K562 (cell line): ENCODE results near the gene GFI1B. TPM values are rescaled to one million over a fixed set of nuclear protein-coding genes. Genes with fewer than 3 reads are reported as not detected.
A peak's percentile ranks its signal among the peaks of the same experiment; 100 is the strongest.

ENCODE experiments used
- BRCA1 ChIP-seq, 2 experiments: fragments of 450-650 bp in 1 of 2; sonication (generic) in 1 of 2; formaldehyde crosslinking in 1 of 2; IDR thresholded peaks; 2 replicates each; pipeline versions ENCODE4 v1.5.0 to v1.6.1; 2017 to 2020; ENCODE audit warnings: mild to moderate bottlenecking in 1 of 2, missing genetic modification reagents in 1 of 2
- DMBX1 ChIP-seq: fragments of 250-450 bp; sonication (Bioruptor Pico); IDR thresholded peaks from 2 replicates; pipeline ENCODE4 v1.8.0; 2022; ENCODE audit warnings: inconsistent platforms, mild to moderate bottlenecking, moderate library complexity, borderline replicate concordance
- E2F3 ChIP-seq: fragments of 250-450 bp; sonication (Bioruptor Pico); IDR thresholded peaks from 2 replicates; pipeline ENCODE4 v1.4.0; 2020; ENCODE audit warnings: mild to moderate bottlenecking
- HCFC1 ChIP-seq: IDR thresholded peaks from 2 replicates; pipeline ENCODE4 v1.6.1; 2012; ENCODE audit warnings: low read depth, low read length, improper control_type of control experiment
- MCM3 ChIP-seq: fragments of 450-650 bp; IDR thresholded peaks from 2 replicates; pipeline ENCODE4 v1.6.1; 2016
- NFRKB ChIP-seq: fragments of 450-650 bp; IDR thresholded peaks from 2 replicates; pipeline ENCODE4 v1.6.1; 2016; ENCODE audit warnings: low read depth
- POU5F1 ChIP-seq: fragments of 150-350 bp; IDR thresholded peaks from 2 replicates; pipeline ENCODE4 v1.6.1; 2014; ENCODE audit warnings: borderline replicate concordance, low read length, low read depth, mild to moderate bottlenecking; ENCODE audit not compliant: partially characterized antibody
- PTTG1 ChIP-seq: fragments of 450-650 bp; IDR thresholded peaks from 2 replicates; pipeline ENCODE4 v1.6.1; 2016; ENCODE audit warnings: low read depth, mild to moderate bottlenecking, missing genetic modification characterization, missing compliant biosample characterization
- RAD21 ChIP-seq, 2 experiments: fragments of 250-450 bp in 1 of 2; fragments of 450-650 bp in 1 of 2; sonication (Bioruptor Pico) in 1 of 2; formaldehyde crosslinking in 1 of 2; IDR thresholded peaks in 1 of 2; conservative IDR thresholded peaks in 1 of 2; 2 replicates each; pipeline versions ENCODE4 v1.4.0 to v1.8.0; 2020 to 2022; ENCODE audit warnings: mild to moderate bottlenecking in 2 of 2, moderate library complexity in 1 of 2
- SP1 ChIP-seq: sonication (generic); formaldehyde crosslinking; IDR thresholded peaks from 2 replicates; pipeline ENCODE4 v1.8.1; 2022; ENCODE audit warnings: mild to moderate bottlenecking, missing genetic modification reagents
- ZBTB8A ChIP-seq: fragments of 450-650 bp; IDR thresholded peaks from 2 replicates; pipeline ENCODE4 v1.6.1; 2018; ENCODE audit warnings: mild to moderate bottlenecking, moderate library complexity; ENCODE audit not compliant: partially characterized antibody
- ZC3H8 ChIP-seq: fragments of 450-650 bp; IDR thresholded peaks from 2 replicates; pipeline ENCODE4 v1.6.1; 2017
- ZNF184 ChIP-seq: sonication (generic); formaldehyde crosslinking; IDR thresholded peaks from 2 replicates; pipeline ENCODE4 v1.5.0; 2020; ENCODE audit warnings: missing genetic modification reagents
- polyA plus RNA-seq, 8 experiments: library from polyadenylated mRNA; depleted of rRNA in 4 of 8; stranded (reverse) in 5 of 8; unstranded in 3 of 8; fragments of >200 nt; fragmentation: Nextera tagmentation in 2 of 8; fragmentation: Illumina TruSeq in 1 of 8; extraction: Ambion mirVana in 2 of 8; extraction: Trizol in 1 of 8; gene quantifications; 2 replicates each; pipeline versions ENCODE4 v1.2.1 to v1.2.3, GENCODE V29; 2011 to 2014; ENCODE audit warnings: inconsistent platforms in 1 of 8, missing spikeins in 1 of 8
- total RNA-seq, 7 experiments: library from RNA; depleted of rRNA in 6 of 7; stranded (reverse); fragments of >200 nt in 6 of 7; fragmentation: Illumina TruSeq in 2 of 7; extraction: Trizol in 2 of 7; gene quantifications; 2 replicates each; pipeline versions ENCODE4 v1.2.1 to v1.2.3, GENCODE V29; 2011 to 2021; ENCODE audit warnings: low replicate concordance in 1 of 7
- TF ChIP-seq, protein P1 (sequence below), 3 experiments: fragments of 200-800 bp in 1 of 3; fragments of 250-450 bp in 1 of 3; fragments of 450-650 bp in 1 of 3; sonication (Bioruptor Pico) in 1 of 3; sonication (Bioruptor generic) in 1 of 3; formaldehyde crosslinking in 1 of 3; IDR thresholded peaks; 2 replicates each; pipeline versions ENCODE4 v1.6.1 to v1.8.0; 2016 to 2022; ENCODE audit warnings: mild to moderate bottlenecking in 2 of 3, missing genetic modification characterization in 2 of 3, missing compliant biosample characterization in 1 of 3, moderate library complexity in 1 of 3
- TF ChIP-seq, protein P2 (sequence below): sonication (generic); formaldehyde crosslinking; IDR thresholded peaks from 2 replicates; pipeline ENCODE4 v1.8.0; 2023; ENCODE audit warnings: mild to moderate bottlenecking, missing genetic modification reagents
- TF ChIP-seq, protein P3 (sequence below): fragments of 250-450 bp; sonication (Bioruptor Pico); IDR thresholded peaks from 2 replicates; pipeline ENCODE4 v1.4.0; 2020; ENCODE audit warnings: mild to moderate bottlenecking, moderate library complexity
- TF ChIP-seq, protein P4 (sequence below): sonication (generic); formaldehyde crosslinking; IDR thresholded peaks from 2 replicates; pipeline ENCODE4 v1.8.0; 2022; ENCODE audit warnings: missing genetic modification reagents, mild to moderate bottlenecking, moderate library complexity, borderline replicate concordance
- TF ChIP-seq, protein P5 (sequence below): sonication (generic); formaldehyde crosslinking; IDR thresholded peaks from 2 replicates; pipeline ENCODE4 v1.8.0; 2022; ENCODE audit warnings: mild to moderate bottlenecking, missing genetic modification reagents

Gene GFI1B
- total and polyA plus RNA-seq, 9 of the 15 experiments (the other 6 are each of a cell fraction or from before 2014, with no cell fraction given), result 8.0 to 75.7 (median 34.5) TPM

DNA sequence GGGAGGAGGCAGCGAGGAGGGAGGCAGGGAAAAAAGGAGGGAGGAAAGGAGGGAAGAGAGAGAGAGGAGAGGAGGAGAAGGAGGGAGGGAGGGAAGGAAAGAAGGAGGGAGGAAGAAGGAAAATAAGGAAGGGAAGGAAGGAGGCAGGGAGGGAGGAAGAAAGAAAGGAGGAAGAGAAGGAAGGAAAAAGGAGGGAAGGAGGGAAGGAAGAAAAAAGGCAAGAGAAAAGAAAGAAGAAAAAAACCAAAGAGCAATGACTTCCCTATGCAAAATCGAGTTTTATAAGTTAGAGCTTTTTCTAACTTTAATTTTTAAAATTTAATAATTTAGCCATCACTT is 413 bp upstream of the GFI1B start (continued):
- TF ChIP-seq, protein P1, sequence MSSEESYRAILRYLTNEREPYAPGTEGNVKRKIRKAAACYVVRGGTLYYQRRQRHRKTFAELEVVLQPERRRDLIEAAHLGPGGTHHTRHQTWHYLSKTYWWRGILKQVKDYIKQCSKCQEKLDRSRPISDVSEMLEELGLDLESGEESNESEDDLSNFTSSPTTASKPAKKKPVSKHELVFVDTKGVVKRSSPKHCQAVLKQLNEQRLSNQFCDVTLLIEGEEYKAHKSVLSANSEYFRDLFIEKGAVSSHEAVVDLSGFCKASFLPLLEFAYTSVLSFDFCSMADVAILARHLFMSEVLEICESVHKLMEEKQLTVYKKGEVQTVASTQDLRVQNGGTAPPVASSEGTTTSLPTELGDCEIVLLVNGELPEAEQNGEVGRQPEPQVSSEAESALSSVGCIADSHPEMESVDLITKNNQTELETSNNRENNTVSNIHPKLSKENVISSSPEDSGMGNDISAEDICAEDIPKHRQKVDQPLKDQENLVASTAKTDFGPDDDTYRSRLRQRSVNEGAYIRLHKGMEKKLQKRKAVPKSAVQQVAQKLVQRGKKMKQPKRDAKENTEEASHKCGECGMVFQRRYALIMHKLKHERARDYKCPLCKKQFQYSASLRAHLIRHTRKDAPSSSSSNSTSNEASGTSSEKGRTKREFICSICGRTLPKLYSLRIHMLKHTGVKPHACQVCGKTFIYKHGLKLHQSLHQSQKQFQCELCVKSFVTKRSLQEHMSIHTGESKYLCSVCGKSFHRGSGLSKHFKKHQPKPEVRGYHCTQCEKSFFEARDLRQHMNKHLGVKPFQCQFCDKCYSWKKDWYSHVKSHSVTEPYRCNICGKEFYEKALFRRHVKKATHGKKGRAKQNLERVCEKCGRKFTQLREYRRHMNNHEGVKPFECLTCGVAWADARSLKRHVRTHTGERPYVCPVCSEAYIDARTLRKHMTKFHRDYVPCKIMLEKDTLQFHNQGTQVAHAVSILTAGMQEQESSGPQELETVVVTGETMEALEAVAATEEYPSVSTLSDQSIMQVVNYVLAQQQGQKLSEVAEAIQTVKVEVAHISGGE (CRISPR knock-in tag; IDR thresholded peaks at IDR 0.05), result no peak
- TF ChIP-seq HCFC1 (no peak), POU5F1 (no peak), RAD21 (CRISPR knock-in tag; conservative IDR thresholded peaks at IDR 0.05 in 1 of 2, IDR thresholded peaks at IDR 0.05 in 1 of 2) (no peak), E2F3 (CRISPR knock-in tag) (no peak), ZNF184 (no peak), DMBX1 (CRISPR knock-in tag) (no peak), ZBTB8A (no peak), PTTG1 (tag) (no peak), SP1 (no peak), ZC3H8 (no peak; the same call in 1 of the 2 replicates), BRCA1 (IDR thresholded peaks at IDR 0.05) (no peak), BRCA1 (CRISPR knock-in tag; IDR thresholded peaks at IDR 0.05) (no peak), NFRKB (no peak), MCM3 (no peak)
- TF ChIP-seq, protein P2, sequence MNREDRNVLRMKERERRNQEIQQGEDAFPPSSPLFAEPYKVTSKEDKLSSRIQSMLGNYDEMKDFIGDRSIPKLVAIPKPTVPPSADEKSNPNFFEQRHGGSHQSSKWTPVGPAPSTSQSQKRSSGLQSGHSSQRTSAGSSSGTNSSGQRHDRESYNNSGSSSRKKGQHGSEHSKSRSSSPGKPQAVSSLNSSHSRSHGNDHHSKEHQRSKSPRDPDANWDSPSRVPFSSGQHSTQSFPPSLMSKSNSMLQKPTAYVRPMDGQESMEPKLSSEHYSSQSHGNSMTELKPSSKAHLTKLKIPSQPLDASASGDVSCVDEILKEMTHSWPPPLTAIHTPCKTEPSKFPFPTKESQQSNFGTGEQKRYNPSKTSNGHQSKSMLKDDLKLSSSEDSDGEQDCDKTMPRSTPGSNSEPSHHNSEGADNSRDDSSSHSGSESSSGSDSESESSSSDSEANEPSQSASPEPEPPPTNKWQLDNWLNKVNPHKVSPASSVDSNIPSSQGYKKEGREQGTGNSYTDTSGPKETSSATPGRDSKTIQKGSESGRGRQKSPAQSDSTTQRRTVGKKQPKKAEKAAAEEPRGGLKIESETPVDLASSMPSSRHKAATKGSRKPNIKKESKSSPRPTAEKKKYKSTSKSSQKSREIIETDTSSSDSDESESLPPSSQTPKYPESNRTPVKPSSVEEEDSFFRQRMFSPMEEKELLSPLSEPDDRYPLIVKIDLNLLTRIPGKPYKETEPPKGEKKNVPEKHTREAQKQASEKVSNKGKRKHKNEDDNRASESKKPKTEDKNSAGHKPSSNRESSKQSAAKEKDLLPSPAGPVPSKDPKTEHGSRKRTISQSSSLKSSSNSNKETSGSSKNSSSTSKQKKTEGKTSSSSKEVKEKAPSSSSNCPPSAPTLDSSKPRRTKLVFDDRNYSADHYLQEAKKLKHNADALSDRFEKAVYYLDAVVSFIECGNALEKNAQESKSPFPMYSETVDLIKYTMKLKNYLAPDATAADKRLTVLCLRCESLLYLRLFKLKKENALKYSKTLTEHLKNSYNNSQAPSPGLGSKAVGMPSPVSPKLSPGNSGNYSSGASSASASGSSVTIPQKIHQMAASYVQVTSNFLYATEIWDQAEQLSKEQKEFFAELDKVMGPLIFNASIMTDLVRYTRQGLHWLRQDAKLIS, result peak; percentile 67; the same call in 1 of the 2 replicates
- TF ChIP-seq, protein P3, sequence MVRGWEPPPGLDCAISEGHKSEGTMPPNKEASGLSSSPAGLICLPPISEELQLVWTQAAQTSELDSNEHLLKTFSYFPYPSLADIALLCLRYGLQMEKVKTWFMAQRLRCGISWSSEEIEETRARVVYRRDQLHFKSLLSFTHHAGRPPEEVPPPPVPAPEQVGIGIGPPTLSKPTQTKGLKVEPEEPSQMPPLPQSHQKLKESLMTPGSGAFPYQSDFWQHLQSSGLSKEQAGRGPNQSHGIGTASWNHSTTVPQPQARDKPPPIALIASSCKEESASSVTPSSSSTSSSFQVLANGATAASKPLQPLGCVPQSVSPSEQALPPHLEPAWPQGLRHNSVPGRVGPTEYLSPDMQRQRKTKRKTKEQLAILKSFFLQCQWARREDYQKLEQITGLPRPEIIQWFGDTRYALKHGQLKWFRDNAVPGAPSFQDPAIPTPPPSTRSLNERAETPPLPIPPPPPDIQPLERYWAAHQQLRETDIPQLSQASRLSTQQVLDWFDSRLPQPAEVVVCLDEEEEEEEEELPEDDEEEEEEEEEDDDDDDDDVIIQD (CRISPR knock-in tag), result no peak
- TF ChIP-seq, protein P4, sequence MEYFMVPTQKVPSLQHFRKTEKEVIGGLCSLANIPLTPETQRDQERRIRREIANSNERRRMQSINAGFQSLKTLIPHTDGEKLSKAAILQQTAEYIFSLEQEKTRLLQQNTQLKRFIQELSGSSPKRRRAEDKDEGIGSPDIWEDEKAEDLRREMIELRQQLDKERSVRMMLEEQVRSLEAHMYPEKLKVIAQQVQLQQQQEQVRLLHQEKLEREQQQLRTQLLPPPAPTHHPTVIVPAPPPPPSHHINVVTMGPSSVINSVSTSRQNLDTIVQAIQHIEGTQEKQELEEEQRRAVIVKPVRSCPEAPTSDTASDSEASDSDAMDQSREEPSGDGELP (CRISPR knock-in tag), result no peak
- TF ChIP-seq, protein P5, sequence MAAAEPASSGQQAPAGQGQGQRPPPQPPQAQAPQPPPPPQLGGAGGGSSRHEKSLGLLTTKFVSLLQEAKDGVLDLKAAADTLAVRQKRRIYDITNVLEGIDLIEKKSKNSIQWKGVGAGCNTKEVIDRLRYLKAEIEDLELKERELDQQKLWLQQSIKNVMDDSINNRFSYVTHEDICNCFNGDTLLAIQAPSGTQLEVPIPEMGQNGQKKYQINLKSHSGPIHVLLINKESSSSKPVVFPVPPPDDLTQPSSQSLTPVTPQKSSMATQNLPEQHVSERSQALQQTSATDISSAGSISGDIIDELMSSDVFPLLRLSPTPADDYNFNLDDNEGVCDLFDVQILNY, result no peak
